KMS-11 (cell line): Measurements from ENCODE around the gene DDX20.

Experiments
- H2AFZ ChIP-seq: fragments of 200-600 bp; sonication (generic); 2 replicates; pipeline ENCODE4 v1.6.1; 2016; ENCODE audit warnings: antibody characterized with exemption, mixed run types, low read depth
- H3K27ac ChIP-seq: fragments of 200-600 bp; sonication (generic); 2 replicates; pipeline ENCODE4 v1.6.1; 2016; ENCODE audit warnings: mild to moderate bottlenecking, mixed run types
- H3K27me3 ChIP-seq: fragments of 200-600 bp; sonication (generic); 2 replicates; pipeline ENCODE4 v1.6.1; 2017; ENCODE audit warnings: mild to moderate bottlenecking, low read depth, mixed run types, moderate library complexity; ENCODE audit not compliant: insufficient read depth
- H3K36me3 ChIP-seq: fragments of 200-600 bp; sonication (generic); 2 replicates; pipeline ENCODE4 v1.6.1; 2017; ENCODE audit warnings: mild to moderate bottlenecking, mixed run types; ENCODE audit not compliant: insufficient read depth
- H3K4me1 ChIP-seq: fragments of 200-600 bp; sonication (generic); 2 replicates; pipeline ENCODE4 v1.6.1; 2016; ENCODE audit warnings: mild to moderate bottlenecking, low read depth, mixed run types; ENCODE audit not compliant: poor library complexity, severe bottlenecking
- H3K4me2 ChIP-seq: fragments of 200-600 bp; sonication (generic); 2 replicates; pipeline ENCODE4 v1.7.0; 2016; ENCODE audit warnings: mild to moderate bottlenecking, mixed run types
- H3K4me3 ChIP-seq: fragments of 200-600 bp; sonication (generic); IDR thresholded peaks from 2 replicates; pipeline ENCODE4 v1.6.1; 2017; ENCODE audit warnings: low read depth, low read length, mixed read lengths; ENCODE audit not compliant: insufficient read depth
- H3K79me2 ChIP-seq: fragments of 200-600 bp; sonication (generic); 2 replicates; pipeline ENCODE4 v1.6.1; 2016; ENCODE audit warnings: low read depth, mixed run types; ENCODE audit not compliant: insufficient read depth
- H3K9ac ChIP-seq: fragments of 200-600 bp; sonication (generic); 2 replicates; pipeline ENCODE4 v1.6.1; 2016; ENCODE audit warnings: mild to moderate bottlenecking, mixed run types
- H4K20me1 ChIP-seq: fragments of 200-600 bp; sonication (generic); 2 replicates; pipeline ENCODE4 v1.6.1; 2016; ENCODE audit warnings: mild to moderate bottlenecking, mixed run types; ENCODE audit not compliant: insufficient read depth
- TF ChIP-seq, protein P1 (sequence below): fragments of 200-600 bp; sonication (generic); conservative IDR thresholded peaks from 2 replicates; pipeline ENCODE4 v1.6.1; 2017; ENCODE audit warnings: low read depth, mild to moderate bottlenecking, antibody characterized with exemption, low read length, moderate library complexity, mixed read lengths

The DDX20 gene

GRCh38 chr1:111716333-111716732 is 39.4 kb upstream of the DDX20 start:
- TF ChIP-seq, protein P1, sequence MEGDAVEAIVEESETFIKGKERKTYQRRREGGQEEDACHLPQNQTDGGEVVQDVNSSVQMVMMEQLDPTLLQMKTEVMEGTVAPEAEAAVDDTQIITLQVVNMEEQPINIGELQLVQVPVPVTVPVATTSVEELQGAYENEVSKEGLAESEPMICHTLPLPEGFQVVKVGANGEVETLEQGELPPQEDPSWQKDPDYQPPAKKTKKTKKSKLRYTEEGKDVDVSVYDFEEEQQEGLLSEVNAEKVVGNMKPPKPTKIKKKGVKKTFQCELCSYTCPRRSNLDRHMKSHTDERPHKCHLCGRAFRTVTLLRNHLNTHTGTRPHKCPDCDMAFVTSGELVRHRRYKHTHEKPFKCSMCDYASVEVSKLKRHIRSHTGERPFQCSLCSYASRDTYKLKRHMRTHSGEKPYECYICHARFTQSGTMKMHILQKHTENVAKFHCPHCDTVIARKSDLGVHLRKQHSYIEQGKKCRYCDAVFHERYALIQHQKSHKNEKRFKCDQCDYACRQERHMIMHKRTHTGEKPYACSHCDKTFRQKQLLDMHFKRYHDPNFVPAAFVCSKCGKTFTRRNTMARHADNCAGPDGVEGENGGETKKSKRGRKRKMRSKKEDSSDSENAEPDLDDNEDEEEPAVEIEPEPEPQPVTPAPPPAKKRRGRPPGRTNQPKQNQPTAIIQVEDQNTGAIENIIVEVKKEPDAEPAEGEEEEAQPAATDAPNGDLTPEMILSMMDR: no peak
- Histone ChIP-seq H3K27ac (no peak overlapping the region), H4K20me1 (no peaks in the 10 kb centered on the region), H3K79me2 (no peaks in the 10 kb centered on the region), H3K4me2 (no peak overlapping the region), H3K4me3 (no peak overlapping the region), H3K9ac (no peak overlapping the region), H2AFZ (no peak overlapping the region), H3K27me3 (no peaks in the 10 kb centered on the region), H3K4me1 (peaks cover 14% of the 10 kb centered on the region), H3K36me3 (no peaks in the 10 kb centered on the region)

GRCh38 chr1:111717450-111717849 is 38.3 kb upstream of the DDX20 start:
- Histone ChIP-seq H3K4me2 (no peak overlapping the region), H3K36me3 (no peaks in the 10 kb centered on the region), H3K9ac (no peak overlapping the region), H3K27me3 (no peaks in the 10 kb centered on the region), H3K27ac (no peak overlapping the region), H3K4me3 (no peak overlapping the region), H3K79me2 (no peaks in the 10 kb centered on the region), H4K20me1 (no peaks in the 10 kb centered on the region), H2AFZ (no peak overlapping the region), H3K4me1 (peaks cover 14% of the 10 kb centered on the region)
- TF ChIP-seq, protein P1: no peak

DNA sequence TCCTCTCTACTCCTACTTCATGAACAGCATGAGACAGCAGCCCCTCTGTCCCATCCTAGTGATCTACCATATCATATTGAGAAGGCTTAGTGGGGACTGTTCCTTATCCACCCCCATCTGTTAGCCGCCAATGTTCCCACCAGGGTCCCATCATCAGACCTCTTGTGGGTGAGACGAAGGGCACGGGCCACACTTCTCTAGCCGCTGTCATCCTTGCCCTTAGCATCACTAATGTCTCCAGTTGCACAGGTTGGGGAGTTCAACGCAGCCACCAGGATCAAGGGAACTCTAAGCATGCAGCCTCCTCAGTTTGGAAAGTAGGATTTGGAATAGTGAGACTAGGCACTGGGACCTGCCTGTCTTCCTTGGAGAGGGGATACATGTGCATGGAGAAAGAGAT is 36.6 kb upstream of the DDX20 start:
- H3K4me2 ChIP-seq: no peak overlapping the region
- no peaks in the 10 kb centered on the region for H3K27me3 ChIP-seq
- H3K79me2 ChIP-seq: no peaks in the 10 kb centered on the region
- H3K9ac ChIP-seq: no peak overlapping the region
- H3K4me1 ChIP-seq: peaks cover 7% of the 10 kb centered on the region
- H4K20me1 ChIP-seq: no peaks in the 10 kb centered on the region
- TF ChIP-seq, protein P1: no peak
- H2AFZ ChIP-seq: no peak overlapping the region
- no peak overlapping the region for H3K27ac ChIP-seq
- no peaks in the 10 kb centered on the region for H3K36me3 ChIP-seq
- H3K4me3 ChIP-seq: no peak overlapping the region

GRCh38 chr1:111719674-111720132 is 36.0 kb upstream of the DDX20 start:
- no peaks in the 10 kb centered on the region for H3K27me3 ChIP-seq

More at GRCh38 chr1:111719674-111720132, 36.0 kb upstream of the DDX20 start:
- H3K36me3 ChIP-seq: no peaks in the 10 kb centered on the region
- no peak overlapping the region for H3K9ac ChIP-seq
- H4K20me1 ChIP-seq: no peaks in the 10 kb centered on the region
- H3K4me1 ChIP-seq: peaks cover 1% of the 10 kb centered on the region
- no peak overlapping the region for H2AFZ ChIP-seq
- TF ChIP-seq, protein P1: no peak
- H3K4me2 ChIP-seq: no peak overlapping the region
- no peak overlapping the region for H3K4me3 ChIP-seq
- H3K27ac ChIP-seq: no peak overlapping the region
- no peaks in the 10 kb centered on the region for H3K79me2 ChIP-seq
